ACC112 (cell line): ENCODE results near the gene ALPL.
A peak's percentile ranks its signal among the peaks of the same experiment; 100 is the strongest.
"Not testable (repeated sequence)": the region's sequence is repeated elsewhere in the genome, so short reads cannot be mapped to it uniquely, and the experiment has no call there.

Experiments used
- H2AFZ ChIP-seq: fragments of 200-600 bp; sonication (generic); one replicate; pipeline ENCODE4 v1.6.0; 2017; ENCODE audit warnings: antibody characterized with exemption, low read length; ENCODE audit not compliant: unreplicated experiment
- H3K27ac ChIP-seq: fragments of 200-600 bp; sonication (generic); 2 replicates; pipeline ENCODE4 v1.5.1; 2014; ENCODE audit warnings: low read depth, mild to moderate bottlenecking, antibody characterized with exemption, low read length, moderate library complexity
- H3K27me3 ChIP-seq: fragments of 200-600 bp; sonication (generic); 2 replicates; pipeline ENCODE4 v1.6.1; 2014; ENCODE audit warnings: mild to moderate bottlenecking, antibody characterized with exemption, low read length, moderate library complexity, mixed read lengths; ENCODE audit not compliant: insufficient read depth
- H3K36me3 ChIP-seq: fragments of 200-600 bp; sonication (generic); 2 replicates; pipeline ENCODE4 v1.6.1; 2016; ENCODE audit warnings: mild to moderate bottlenecking, antibody characterized with exemption, low read length, moderate library complexity, mixed read lengths; ENCODE audit not compliant: insufficient read depth
- H3K4me1 ChIP-seq: fragments of 200-600 bp; sonication (generic); one replicate; pipeline ENCODE4 v1.6.1; 2016; ENCODE audit warnings: low read length, mixed read lengths; ENCODE audit not compliant: insufficient read depth, unreplicated experiment, control insufficient read depth
- H3K4me3 ChIP-seq: fragments of 200-600 bp; sonication (generic); 2 replicates; pipeline ENCODE4 v1.5.1; 2014; ENCODE audit warnings: mild to moderate bottlenecking, low read depth, low read length
- H3K79me2 ChIP-seq: fragments of 200-600 bp; sonication (generic); one replicate; pipeline ENCODE4 v1.6.0; 2016; ENCODE audit warnings: low read length; ENCODE audit not compliant: control insufficient read depth, unreplicated experiment, insufficient read depth

The ALPL gene

GRCh38 chr1:21509351-21510112 lies at the start of gene ALPL:
Gene ALPL, plus strand, starts transcription at chr1:21509423. Its CDS starts 44,659 bp downstream, at chr1:21554082.
- Histone ChIP-seq H3K27ac (no peak within 1 kb of the TSS), H3K79me2 (no peaks in the 10 kb centered on the region), H3K27me3 (peaks cover 17% of the 10 kb centered on the region; the same call in 1 of the 2 replicates), H3K36me3 (no peaks in the 10 kb centered on the region), H3K4me3 (peak within 1 kb of the TSS; percentile 48), H2AFZ (peak within 1 kb of the TSS; percentile 19), H3K4me1 (peaks cover 6% of the 10 kb centered on the region)

GRCh38 chr1:21465127-21465526 lies 44.1 kb upstream of the ALPL start:
- H3K27ac ChIP-seq, H3K36me3 ChIP-seq, H3K4me1 ChIP-seq, H2AFZ ChIP-seq, H3K79me2 ChIP-seq, H3K4me3 ChIP-seq, H3K27me3 ChIP-seq: not testable (repeated sequence)

- H3K27me3 ChIP-seq: not testable (repeated sequence)
Observed at GRCh38 chr1:21467946-21468345, 41.3 kb upstream of the ALPL start.

GRCh38 chr1:21468599-21468998 lies 40.6 kb upstream of the ALPL start:
- Histone ChIP-seq H3K79me2 (no peaks in the 10 kb centered on the region), H2AFZ (no peak overlapping the region), H3K4me1 (peaks cover 6% of the 10 kb centered on the region), H3K36me3 (no peaks in the 10 kb centered on the region; the same call in 1 of the 2 replicates), H3K27ac (no peak overlapping the region), H3K4me3 (no peak overlapping the region), H3K27me3 (no peaks in the 10 kb centered on the region)

More at GRCh38 chr1:21467946-21468345, 41.3 kb upstream of the ALPL start:
- not testable (repeated sequence) for H3K4me1 ChIP-seq, H3K27ac ChIP-seq, H3K36me3 ChIP-seq, H3K79me2 ChIP-seq, H3K4me3 ChIP-seq, H2AFZ ChIP-seq

GRCh38 chr1:21469581-21469980 lies 39.6 kb upstream of the ALPL start:
- Histone ChIP-seq H3K4me3 (no peak overlapping the region), H3K4me1 (peaks cover 6% of the 10 kb centered on the region), H3K27ac (no peak overlapping the region), H2AFZ (no peak overlapping the region), H3K27me3 (no peaks in the 10 kb centered on the region), H3K36me3 (no peaks in the 10 kb centered on the region; the same call in 1 of the 2 replicates), H3K79me2 (no peaks in the 10 kb centered on the region)

- no peak overlapping the region for H3K27ac ChIP-seq
- no peaks in the 10 kb centered on the region for H3K4me1 ChIP-seq
- H3K36me3 ChIP-seq: no peaks in the 10 kb centered on the region; the same call in 1 of the 2 replicates
- H3K27me3 ChIP-seq: no peaks in the 10 kb centered on the region
- no peaks in the 10 kb centered on the region for H3K79me2 ChIP-seq
- H3K4me3 ChIP-seq: no peak overlapping the region
- H2AFZ ChIP-seq: no peak overlapping the region
Observed at GRCh38 chr1:21472861-21473260, 36.4 kb upstream of the ALPL start.

GRCh38 chr1:21478356-21478755 lies 30.9 kb upstream of the ALPL start:
- Histone ChIP-seq H3K4me3 (no peak overlapping the region), H3K27ac (no peak overlapping the region), H2AFZ (no peak overlapping the region), H3K27me3 (no peaks in the 10 kb centered on the region), H3K4me1 (no peaks in the 10 kb centered on the region), H3K79me2 (no peaks in the 10 kb centered on the region), H3K36me3 (no peaks in the 10 kb centered on the region; the same call in 1 of the 2 replicates)

- not testable (repeated sequence) for H3K4me3 ChIP-seq, H3K4me1 ChIP-seq, H3K27me3 ChIP-seq, H3K79me2 ChIP-seq, H2AFZ ChIP-seq, H3K36me3 ChIP-seq, H3K27ac ChIP-seq
Observed at GRCh38 chr1:21483881-21484280, 25.3 kb upstream of the ALPL start.

GRCh38 chr1:21489146-21489545 lies 20.1 kb upstream of the ALPL start:
- no peaks in the 10 kb centered on the region for H3K79me2 ChIP-seq
- no peak overlapping the region for H3K4me3 ChIP-seq
- no peak overlapping the region for H3K27ac ChIP-seq
- peaks cover 27% of the 10 kb centered on the region for H3K27me3 ChIP-seq
- no peaks in the 10 kb centered on the region for H3K36me3 ChIP-seq
- no peak overlapping the region for H2AFZ ChIP-seq
- H3K4me1 ChIP-seq: no peaks in the 10 kb centered on the region

GRCh38 chr1:21490774-21491487 lies 18.3 kb upstream of the ALPL start:
- Histone ChIP-seq H3K4me3 (no peak overlapping the region), H3K36me3 (no peaks in the 10 kb centered on the region), H3K27me3 (peaks cover 27% of the 10 kb centered on the region), H3K27ac (no peak overlapping the region), H2AFZ (no peak overlapping the region), H3K4me1 (no peaks in the 10 kb centered on the region), H3K79me2 (no peaks in the 10 kb centered on the region)
